K562 (cell line): Measurements from ENCODE around the gene PTBP3. TPM values are rescaled to one million over a fixed set of nuclear protein-coding genes. Genes with fewer than 3 reads are reported as not detected.
A peak's percentile ranks its signal among the peaks of the same experiment; 100 is the strongest.

Source experiments
- ATAC-seq: fragments of 200-7000 bp; cut with Tn5 transposase; 3 replicates; pipeline ENCODE4 v1.9.1; 2020; ENCODE audit warnings: moderate library complexity
- BruUV-seq: library from RNA; stranded (reverse); fragments of 400-500 nt; replicated peaks from 2 replicates; lab custom pipeline; 2021; lab: Mats Ljungman, UMichigan
- CTCF ChIA-PET: fragments of 300-600 bp; formaldehyde crosslinking; extraction: SDS; loops from one replicate; lab custom pipeline; 2021; ENCODE audit warnings: low intra/inter-chr PET ratio; lab: Yijun Ruan, JAX
- POLR2A ChIA-PET: fragments of 300-600, 350-650 bp; sonication (Branson Sonifier 250); formaldehyde crosslinking; extraction: SDS; loops from one replicate; lab custom pipeline; 2021; ENCODE audit warnings: antibody characterized with exemption, inconsistent platforms; lab: Yijun Ruan, JAX
- DNase-seq, 4 experiments: peaks; one replicate each; pipeline versions ENCODE4 v3.0.0 to v3.0.0-alpha.2; 2011 to 2018; ENCODE audit warnings: low spot score in 3 of 4, mixed read lengths in 3 of 4; ENCODE audit errors: extremely low read depth in 1 of 4
- FAIRE-seq: peaks from 2 replicates; lab custom pipeline; 2011; peaks lifted over from hg19 to GRCh38; lab: Jason Lieb, UNC
- H2AFZ ChIP-seq: 2 replicates; pipeline ENCODE4 v1.6.0; 2011; ENCODE audit warnings: low read depth, low read length, control low read depth, inconsistent platforms
- H3K27ac ChIP-seq: fragments of 200-600 bp; 3 replicates; pipeline ENCODE4 v1.8.0; 2011; ENCODE audit warnings: low read depth, mild to moderate bottlenecking, control low read depth, inconsistent platforms, low read length, moderate library complexity, mixed read lengths; ENCODE audit errors: extremely low read depth
- H3K27me3 ChIP-seq, 2 experiments: fragments of 300-600 bp in 1 of 2; 2 replicates in 1 of 2; 3 replicates in 1 of 2; pipeline versions ENCODE4 v1.6.0 to v1.8.0; 2011; ENCODE audit warnings: inconsistent platforms in 2 of 2, low read length in 2 of 2, mild to moderate bottlenecking in 1 of 2, mixed read lengths in 1 of 2, moderate library complexity in 1 of 2; ENCODE audit not compliant: control insufficient read depth in 2 of 2, insufficient read depth in 2 of 2
- H3K36me3 ChIP-seq: fragments of 300-600 bp; 3 replicates; pipeline ENCODE4 v1.8.0; 2011; ENCODE audit warnings: mild to moderate bottlenecking, low read length, inconsistent platforms; ENCODE audit not compliant: control insufficient read depth, insufficient read depth
- H3K4me1 ChIP-seq, 2 experiments: fragments of 200-600 bp in 1 of 2; replicated peaks in 1 of 2; 2 replicates in 1 of 2; 3 replicates in 1 of 2; pipeline versions ENCODE4 v1.5.1 to v1.8.0; 2011; ENCODE audit warnings: inconsistent platforms in 2 of 2, low read length in 2 of 2, mild to moderate bottlenecking in 1 of 2, mixed read lengths in 1 of 2, moderate library complexity in 1 of 2; ENCODE audit not compliant: control insufficient read depth in 2 of 2, insufficient read depth in 2 of 2
- H3K4me2 ChIP-seq: 2 replicates; pipeline ENCODE4 v1.6.1; 2011; ENCODE audit warnings: low read length, control low read depth, inconsistent platforms, mixed read lengths; ENCODE audit not compliant: insufficient read depth
- H3K4me3 ChIP-seq: fragments of 200-600 bp; sonication (generic), shearing (Covaris generic); 2 replicates; pipeline ENCODE4 v1.5.1; 2016; ENCODE audit warnings: control low read depth, inconsistent platforms
- H3K79me2 ChIP-seq: fragments of 200-600 bp; 3 replicates; pipeline ENCODE4 v1.8.0; 2011; ENCODE audit warnings: low read length, inconsistent platforms; ENCODE audit not compliant: control insufficient read depth, insufficient read depth
- H3K9ac ChIP-seq, 2 experiments: 2 replicates each; pipeline versions ENCODE4 v1.6.0 to v1.6.1; 2011; ENCODE audit warnings: low read depth in 2 of 2, low read length in 2 of 2, control low read depth in 1 of 2, inconsistent platforms in 1 of 2, mild to moderate bottlenecking in 1 of 2, mixed read lengths in 1 of 2; ENCODE audit not compliant: insufficient read depth in 1 of 2
- H3K9me1 ChIP-seq: one replicate; pipeline ENCODE4 v1.6.0; 2011; ENCODE audit warnings: inconsistent platforms, mild to moderate bottlenecking, low read length, moderate library complexity; ENCODE audit not compliant: control insufficient read depth, insufficient read depth
- H3K9me3 ChIP-seq: replicated peaks from 2 replicates; pipeline ENCODE4 v1.5.1; 2011; ENCODE audit warnings: low read depth, low read length, inconsistent platforms; ENCODE audit not compliant: control insufficient read depth, insufficient read depth
- H4K20me1 ChIP-seq: replicated peaks from 2 replicates; pipeline ENCODE4 v1.6.1; 2011; ENCODE audit warnings: low read length, inconsistent platforms, mixed read lengths; ENCODE audit not compliant: control insufficient read depth, insufficient read depth
- CBFA2T3 ChIP-seq: fragments of 450-650 bp; IDR thresholded peaks from 2 replicates; pipeline ENCODE4 v1.6.1; 2017
- HOXB6 ChIP-seq: fragments of 250-450 bp; sonication (Bioruptor Pico); IDR thresholded peaks from 2 replicates; pipeline ENCODE4 v1.5.1; 2022; ENCODE audit warnings: mild to moderate bottlenecking, borderline replicate concordance
- SREBF1 ChIP-seq: fragments of 150-350 bp; IDR thresholded peaks from 2 replicates; pipeline ENCODE4 v1.6.1; 2014; ENCODE audit warnings: antibody characterized with exemption, low read depth, low read length, borderline replicate concordance
- ZC3H8 ChIP-seq: fragments of 450-650 bp; IDR thresholded peaks from 2 replicates; pipeline ENCODE4 v1.6.1; 2017
- ZNF589 ChIP-seq: fragments of 200-800 bp; sonication (Bioruptor generic); IDR thresholded peaks from 2 replicates; pipeline ENCODE4 v1.6.1; 2016; ENCODE audit warnings: low read depth, missing genetic modification characterization, missing compliant biosample characterization
- WGBS: fragments of 100-300 bp; shearing (Covaris generic); methylation state at CpG from one replicate; pipeline ENCODE4 v1.1.6; 2016; ENCODE audit warnings: low coverage, mixed read lengths; ENCODE audit not compliant: insufficient coverage; ENCODE audit errors: missing lambda C conversion rate; 5-methylcytosine and 5-hydroxymethylcytosine counted together
- in situ Hi-C: fragments of 300-500 bp; cut with MboI; formaldehyde crosslinking; loops from 4 replicates; pipeline ENCODE4 v1.15.0; 2018; ENCODE audit warnings: inconsistent platforms, mixed read lengths
- intact Hi-C: fragments of 100-400 bp; cut with micrococcal nuclease; formaldehyde crosslinking; loops from 2 replicates; pipeline ENCODE4 v1.14.2; 2022
- polyA plus RNA-seq, 8 experiments: library from polyadenylated mRNA; depleted of rRNA in 4 of 8; stranded (reverse) in 5 of 8; unstranded in 3 of 8; fragments of >200 nt; fragmentation: Nextera tagmentation in 2 of 8; fragmentation: Illumina TruSeq in 1 of 8; extraction: Ambion mirVana in 2 of 8; extraction: Trizol in 1 of 8; gene quantifications; 2 replicates each; pipeline versions ENCODE4 v1.2.1 to v1.2.3, GENCODE V29; 2011 to 2014; ENCODE audit warnings: inconsistent platforms in 1 of 8, missing spikeins in 1 of 8
- total RNA-seq, 7 experiments: library from RNA; depleted of rRNA in 6 of 7; stranded (reverse); fragments of >200 nt in 6 of 7; fragmentation: Illumina TruSeq in 2 of 7; extraction: Trizol in 2 of 7; gene quantifications; 2 replicates each; pipeline versions ENCODE4 v1.2.1 to v1.2.3, GENCODE V29; 2011 to 2021; ENCODE audit warnings: low replicate concordance in 1 of 7

Gene PTBP3
- total and polyA plus RNA-seq, 9 of the 15 experiments (the other 6 are each of a cell fraction or from before 2014, with no cell fraction given) = 22.4 to 132 (median 68.0) TPM

DNA sequence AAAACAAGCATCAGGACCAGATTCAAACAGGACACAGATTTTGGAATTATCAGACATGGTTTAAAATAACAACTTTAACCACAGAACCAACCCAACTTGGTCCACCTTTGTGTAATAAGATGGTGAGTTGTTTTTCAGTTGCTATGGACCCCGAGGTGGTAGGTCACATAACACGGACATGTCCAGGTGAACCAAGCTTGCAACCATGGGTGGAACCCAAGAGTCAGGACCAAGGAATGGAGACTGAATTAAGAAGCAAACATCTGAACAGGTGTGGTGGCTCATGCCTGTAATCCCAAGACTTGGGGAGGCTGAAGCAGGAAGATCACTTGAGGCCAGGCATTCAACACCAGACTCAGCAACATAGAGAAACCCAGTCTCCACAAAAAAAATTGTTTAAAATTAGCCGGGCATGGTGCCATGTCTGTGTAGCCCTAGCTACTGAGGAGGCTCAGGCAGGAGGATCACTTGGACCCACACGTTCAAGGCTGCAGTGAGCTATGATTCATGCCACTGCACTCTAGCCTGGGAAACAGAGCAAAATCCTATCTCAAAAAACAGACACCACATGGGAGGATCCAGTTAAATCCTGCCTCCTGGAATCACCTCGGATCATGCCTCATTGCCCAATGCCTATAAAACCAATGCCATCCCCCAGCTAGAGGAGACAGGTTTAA, 10.6 kb downstream of the PTBP3 start:
- no TSS peak for BruUV-seq
- DNase-seq (peak in 1 of 4 experiments; percentile 17), ATAC-seq (0 out of 3 replicates have a peak, but pooled peaks have one; percentile 4), FAIRE-seq (peak; percentile 15)
- intact Hi-C loops = no loop called here
- no peak overlapping the region for H3K4me3 ChIP-seq
- H3K36me3 ChIP-seq = peaks cover 23% of the 10 kb centered on the region; the same call in 2 of the 3 replicates
- H3K4me1 ChIP-seq = peaks cover 8 to 11% of the 10 kb centered on the region in 2 experiments; a peak in 3 of 5 replicates
- H3K4me2 ChIP-seq = no peak overlapping the region
- no peak overlapping the region for H3K9ac ChIP-seq
- CTCF ChIA-PET = no interaction called here
- in situ Hi-C loops = no loop called here
- WGBS = 36% methylated on average over 5 of the region's 5 CpGs
- POLR2A ChIA-PET = interaction anchor here (1.0 to 2.5 kb wide), 3 partner anchors 8 to 11 kb away, joined by 3 to 12 read pairs (median 4); partner anchors contain the start of gene PTBP3
- H4K20me1 ChIP-seq = no peaks in the 10 kb centered on the region; the same call in 1 of the 2 replicates
- no peaks in the 10 kb centered on the region for H3K9me1 ChIP-seq
- no peaks in the 10 kb centered on the region for H3K9me3 ChIP-seq
- no peak overlapping the region for H3K27ac ChIP-seq
- no peak overlapping the region for H2AFZ ChIP-seq
- peaks cover 98% of the 10 kb centered on the region for H3K79me2 ChIP-seq
- H3K27me3 ChIP-seq = no peaks in the 10 kb centered on the region
- no peak for TF ChIP-seq SREBF1
- no peak for TF ChIP-seq ZNF589 (CRISPR knock-in tag)
- TF ChIP-seq ZC3H8 = no peak
- TF ChIP-seq CBFA2T3 = peak; percentile 35; the same call in 1 of the 2 replicates
- no peak for TF ChIP-seq HOXB6 (CRISPR knock-in tag)
